Mesendoderm (in vitro differentiated cells): ENCODE results near the gene MAGEA9B. TPM values are rescaled to one million over a fixed set of nuclear protein-coding genes. Genes with fewer than 3 reads are reported as not detected.
"Not testable (repeated sequence)": the region's sequence is repeated elsewhere in the genome, so short reads cannot be mapped to it uniquely, and the experiment has no call there.

Experiments
- DNase-seq: peaks from one replicate; pipeline ENCODE4 v3.0.0; 2013
- H2AK5ac ChIP-seq: 2 replicates; pipeline ENCODE4 v1.6.1; 2013; ENCODE audit warnings: low read length, inconsistent platforms
- H2BK120ac ChIP-seq: 2 replicates; pipeline ENCODE4 v1.6.1; 2013; ENCODE audit warnings: low read depth, mild to moderate bottlenecking, low read length, moderate library complexity, mixed read lengths
- H2BK15ac ChIP-seq: replicated peaks from 2 replicates; pipeline ENCODE4 v1.6.1; 2013; ENCODE audit warnings: low read depth, mild to moderate bottlenecking, moderate library complexity
- H2BK5ac ChIP-seq: 2 replicates; pipeline ENCODE4 v1.6.1; 2013; ENCODE audit warnings: low read length, inconsistent platforms
- H3K18ac ChIP-seq: 2 replicates; pipeline ENCODE4 v1.6.1; 2013; ENCODE audit warnings: mild to moderate bottlenecking, low read length, mixed read lengths
- H3K23ac ChIP-seq: one replicate; pipeline ENCODE4 v1.6.1; 2013; ENCODE audit warnings: low read length
- H3K27ac ChIP-seq: 2 replicates; pipeline ENCODE4 v1.5.1; 2013; ENCODE audit warnings: low read depth, mild to moderate bottlenecking, inconsistent platforms, low read length, moderate library complexity
- H3K27me3 ChIP-seq: 2 replicates; pipeline ENCODE4 v1.6.1; 2013; ENCODE audit warnings: low read length, control low read depth, mild to moderate bottlenecking, inconsistent platforms; ENCODE audit not compliant: insufficient read depth, poor library complexity
- H3K36me3 ChIP-seq: 2 replicates; pipeline ENCODE4 v1.6.1; 2013; ENCODE audit warnings: low read length, inconsistent platforms; ENCODE audit not compliant: control insufficient read depth, insufficient read depth
- H3K4ac ChIP-seq: one replicate; pipeline ENCODE4 v1.6.1; 2013; ENCODE audit warnings: low read depth, mild to moderate bottlenecking, low read length, moderate library complexity
- H3K4me1 ChIP-seq: 2 replicates; pipeline ENCODE4 v1.6.1; 2013; ENCODE audit warnings: low read depth, low read length, inconsistent platforms; ENCODE audit not compliant: control insufficient read depth
- H3K4me2 ChIP-seq: 2 replicates; pipeline ENCODE4 v1.6.1; 2013; ENCODE audit warnings: low read length
- H3K4me3 ChIP-seq: 2 replicates; pipeline ENCODE4 v1.5.1; 2013; ENCODE audit warnings: mild to moderate bottlenecking, low read length
- H3K56ac ChIP-seq: one replicate; pipeline ENCODE4 v1.6.1; 2013; ENCODE audit warnings: low read length
- H3K79me1 ChIP-seq: 2 replicates; pipeline ENCODE4 v1.6.1; 2013; ENCODE audit warnings: low read length, inconsistent platforms
- H3K79me2 ChIP-seq: 2 replicates; pipeline ENCODE4 v1.6.1; 2013; ENCODE audit warnings: mild to moderate bottlenecking, low read length; ENCODE audit not compliant: control insufficient read depth, insufficient read depth
- H3K9ac ChIP-seq: 2 replicates; pipeline ENCODE4 v1.6.1; 2013; ENCODE audit warnings: low read length, inconsistent platforms
- H4K5ac ChIP-seq: one replicate; pipeline ENCODE4 v1.6.1; 2013; ENCODE audit warnings: low read length
- H4K8ac ChIP-seq: one replicate; pipeline ENCODE4 v1.6.1; 2013; ENCODE audit warnings: low read depth, mild to moderate bottlenecking, control low read depth, low read length, moderate library complexity
- WGBS: extraction: QIAGEN DNeasy Blood & Tissue Kit; methylation state at CpG from one replicate; pipeline ENCODE4 v1.1.7; 2013; ENCODE audit warnings: low lambda C conversion rate, missing lambda C conversion rate; ENCODE audit not compliant: insufficient coverage; ENCODE audit errors: extremely low coverage; 5-methylcytosine and 5-hydroxymethylcytosine counted together
- polyA plus RNA-seq, 2 experiments: library from polyadenylated mRNA; stranded (reverse); fragments of 200-250 nt; gene quantifications; one replicate each; pipeline ENCODE4 v1.2.3, GENCODE V29; 2013

MAGEA9B gene, protein sequence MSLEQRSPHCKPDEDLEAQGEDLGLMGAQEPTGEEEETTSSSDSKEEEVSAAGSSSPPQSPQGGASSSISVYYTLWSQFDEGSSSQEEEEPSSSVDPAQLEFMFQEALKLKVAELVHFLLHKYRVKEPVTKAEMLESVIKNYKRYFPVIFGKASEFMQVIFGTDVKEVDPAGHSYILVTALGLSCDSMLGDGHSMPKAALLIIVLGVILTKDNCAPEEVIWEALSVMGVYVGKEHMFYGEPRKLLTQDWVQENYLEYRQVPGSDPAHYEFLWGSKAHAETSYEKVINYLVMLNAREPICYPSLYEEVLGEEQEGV
- 0.17 TPM for polyA plus RNA-seq (2013, experiment 1 of 2)
- 0.29 TPM for polyA plus RNA-seq (2013, experiment 2 of 2)

DNA sequence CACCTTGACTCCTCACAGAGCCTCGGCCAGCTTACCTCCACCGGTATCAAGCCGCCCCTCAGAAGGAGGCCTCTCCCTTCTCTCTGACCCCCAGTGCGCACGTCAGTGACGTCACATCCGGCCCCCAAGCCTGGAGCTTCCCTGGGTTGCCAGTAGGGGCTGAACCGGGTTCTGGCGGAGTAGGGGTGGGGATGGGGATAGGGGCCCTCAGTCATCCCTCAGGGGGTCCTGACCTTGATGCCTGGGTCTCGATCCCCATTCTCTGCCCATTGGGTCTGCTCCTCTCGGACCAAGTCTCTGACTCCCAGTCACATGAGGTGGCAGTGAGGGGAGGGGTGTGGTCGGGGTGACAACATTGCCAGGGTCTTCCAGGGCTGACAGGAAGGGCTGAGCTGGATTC is at the start of gene MAGEA9B:
TSS of gene MAGEA9B (minus strand) at position 101 of the 400 bp plus-strand sequence. CDS start 4,280 bp downstream, outside the sequence.
- not testable (repeated sequence) for H3K79me2 ChIP-seq

DNA sequence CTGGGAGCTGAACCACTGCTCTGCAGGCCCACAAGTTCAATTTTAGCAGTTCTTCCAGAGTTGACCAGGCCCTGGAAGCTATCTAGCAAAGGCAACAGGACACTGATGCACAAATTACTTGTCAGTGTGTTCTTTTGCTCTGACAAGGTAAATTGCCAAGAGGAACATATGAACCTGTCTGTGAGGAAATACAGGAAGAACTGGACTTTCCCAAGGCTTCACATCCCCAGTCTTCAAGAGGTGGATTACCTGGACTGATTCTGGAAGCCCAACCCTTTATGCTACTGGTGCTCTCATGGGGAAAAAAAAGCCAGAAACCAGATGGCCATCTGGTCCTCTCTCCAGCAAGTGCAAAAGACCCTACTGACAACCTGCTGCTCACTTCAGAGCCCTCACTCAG is 46.3 kb upstream of the MAGEA9B start:
- Histone ChIP-seq H4K8ac (no peak overlapping the region), H3K56ac (no peak overlapping the region), H3K4me3 (no peak overlapping the region)

More for the DNA sequence above, at the start of gene MAGEA9B:
- not testable (repeated sequence) for H3K36me3 ChIP-seq, H3K56ac ChIP-seq, H3K4me3 ChIP-seq, H3K27ac ChIP-seq, H3K79me1 ChIP-seq, H3K18ac ChIP-seq, H4K8ac ChIP-seq, H3K9ac ChIP-seq, H3K23ac ChIP-seq, H3K27me3 ChIP-seq, H2BK15ac ChIP-seq, H2AK5ac ChIP-seq, H2BK120ac ChIP-seq, H4K5ac ChIP-seq, H3K4ac ChIP-seq, H2BK5ac ChIP-seq, H3K4me2 ChIP-seq, DNase-seq, H3K4me1 ChIP-seq
- WGBS: no CpG with 5 or more reads among the region's 12 CpGs

GRCh38 chrX:149631234-149632165 is 44.2 kb upstream of the MAGEA9B start, which contains the start of gene TMEM185A:
TMEM185A (minus strand) TSS chrX:149631792; CDS start chrX:149631580, 212 bp downstream.
- no peak within 1 kb of the TSS for H4K8ac ChIP-seq
- no peak within 1 kb of the TSS for H2BK5ac ChIP-seq
- DNase-seq: peak; percentile 74
- H3K27ac ChIP-seq: no peak within 1 kb of the TSS
- no peaks in the 10 kb centered on the region for H3K27me3 ChIP-seq
- no peak within 1 kb of the TSS for H2BK15ac ChIP-seq
- no peaks in the 10 kb centered on the region for H3K4me1 ChIP-seq
- WGBS: no CpG with 5 or more reads among the region's 102 CpGs
- H3K56ac ChIP-seq: peak within 1 kb of the TSS; percentile 88
- no peak within 1 kb of the TSS for H3K23ac ChIP-seq
- peaks cover 8% of the 10 kb centered on the region for H3K79me2 ChIP-seq
- H2AK5ac ChIP-seq: no peak within 1 kb of the TSS
- peak within 1 kb of the TSS; percentile 69 for H3K9ac ChIP-seq
- peak within 1 kb of the TSS; percentile 56 for H2BK120ac ChIP-seq
- H3K4me2 ChIP-seq: peak within 1 kb of the TSS; percentile 46
- H3K18ac ChIP-seq: peak within 1 kb of the TSS; percentile 65
- no peaks in the 10 kb centered on the region for H3K79me1 ChIP-seq
- peak within 1 kb of the TSS; percentile 57 for H3K4me3 ChIP-seq
- no peaks in the 10 kb centered on the region for H3K36me3 ChIP-seq
- H4K5ac ChIP-seq: no peak within 1 kb of the TSS
- H3K4ac ChIP-seq: no peak within 1 kb of the TSS

More for the DNA sequence above, 46.3 kb upstream of the MAGEA9B start:
- DNase-seq: no peak
- no peaks in the 10 kb centered on the region for H3K36me3 ChIP-seq
- no peak overlapping the region for H2BK5ac ChIP-seq
- H2BK15ac ChIP-seq: no peak overlapping the region
- H4K5ac ChIP-seq: no peak overlapping the region
- no peak overlapping the region for H3K4me2 ChIP-seq
- H3K4ac ChIP-seq: no peak overlapping the region
- no peaks in the 10 kb centered on the region for H3K4me1 ChIP-seq
- H3K9ac ChIP-seq: no peak overlapping the region
- H3K79me1 ChIP-seq: no peaks in the 10 kb centered on the region
- no peak overlapping the region for H3K23ac ChIP-seq
- H2BK120ac ChIP-seq: no peak overlapping the region
- H3K27me3 ChIP-seq: no peaks in the 10 kb centered on the region
- no peak overlapping the region for H2AK5ac ChIP-seq
- H3K27ac ChIP-seq: no peak overlapping the region
- H3K79me2 ChIP-seq: peaks cover 5% of the 10 kb centered on the region
- no peak overlapping the region for H3K18ac ChIP-seq

GRCh38 chrX:149630681-149631233 is 43.5 kb upstream of the MAGEA9B start:
- no peak overlapping the region for H2BK5ac ChIP-seq
- peaks cover 10% of the 10 kb centered on the region for H3K79me2 ChIP-seq
- DNase-seq: no peak
- H3K27me3 ChIP-seq: no peaks in the 10 kb centered on the region
- H3K36me3 ChIP-seq: no peaks in the 10 kb centered on the region
- H3K4me3 ChIP-seq: peak overlapping the region; percentile 57
- H3K4ac ChIP-seq: no peak overlapping the region
- H3K79me1 ChIP-seq: peaks cover 3% of the 10 kb centered on the region
- no peak overlapping the region for H2AK5ac ChIP-seq
- no peak overlapping the region for H3K23ac ChIP-seq
- no peak overlapping the region for H3K27ac ChIP-seq
- no CpG with 5 or more reads among the region's 16 CpGs for WGBS
- peak overlapping the region; percentile 58 for H3K56ac ChIP-seq
- no peak overlapping the region for H4K5ac ChIP-seq
- H3K4me1 ChIP-seq: no peaks in the 10 kb centered on the region
- H3K9ac ChIP-seq: peak overlapping the region; percentile 69
- no peak overlapping the region for H4K8ac ChIP-seq
- peak overlapping the region; percentile 65 for H3K18ac ChIP-seq
- peak overlapping the region; percentile 46 for H3K4me2 ChIP-seq
- H2BK120ac ChIP-seq: no peak overlapping the region
- no peak overlapping the region for H2BK15ac ChIP-seq

DNA sequence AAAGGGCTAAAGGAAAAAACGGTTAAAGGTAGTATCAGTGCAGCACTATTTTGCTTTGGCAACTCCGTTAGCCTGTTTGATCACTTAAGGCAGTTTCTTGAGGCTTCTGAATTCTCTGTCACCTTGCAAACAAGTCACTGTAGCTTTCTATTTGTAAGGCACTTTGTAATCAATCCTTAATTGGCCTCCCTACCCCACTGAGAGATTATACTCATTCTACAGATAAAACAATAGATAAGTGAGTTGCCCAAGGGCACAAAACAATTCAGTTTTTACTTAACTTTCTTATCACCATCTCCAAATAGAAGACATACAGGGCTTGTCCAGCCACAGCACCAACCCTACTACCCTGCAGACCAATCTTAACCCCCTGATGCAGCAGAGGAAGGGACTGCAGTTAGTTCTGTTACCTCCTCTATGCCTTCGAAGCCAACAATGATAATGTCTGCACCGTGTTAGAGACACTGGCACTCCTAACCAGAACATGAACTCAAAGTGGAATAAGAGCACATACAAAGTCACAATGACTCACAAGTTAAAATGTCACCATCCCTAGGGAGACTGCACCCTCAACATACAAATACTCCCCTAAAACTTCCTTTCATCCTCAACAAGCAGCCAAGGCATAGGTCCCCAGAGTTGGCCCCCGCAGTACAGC is 42.6 kb upstream of the MAGEA9B start:
- no peak overlapping the region for H2AK5ac ChIP-seq
- no peaks in the 10 kb centered on the region for H3K27me3 ChIP-seq
- H3K56ac ChIP-seq: no peak overlapping the region
- H2BK120ac ChIP-seq: no peak overlapping the region
- no peak overlapping the region for H3K4ac ChIP-seq
- no peak overlapping the region for H3K4me3 ChIP-seq
- H3K79me1 ChIP-seq: peaks cover 3% of the 10 kb centered on the region
- no peak overlapping the region for H3K4me2 ChIP-seq
- no peak overlapping the region for H4K8ac ChIP-seq
- no CpG with 5 or more reads among the region's 5 CpGs for WGBS
- H3K27ac ChIP-seq: no peak overlapping the region
- H3K4me1 ChIP-seq: no peaks in the 10 kb centered on the region
- H2BK5ac ChIP-seq: no peak overlapping the region
- H3K9ac ChIP-seq: no peak overlapping the region
- H4K5ac ChIP-seq: no peak overlapping the region
- DNase-seq: peak; percentile 55
- H3K18ac ChIP-seq: peak overlapping the region; percentile 31
- no peak overlapping the region for H2BK15ac ChIP-seq
- no peaks in the 10 kb centered on the region for H3K36me3 ChIP-seq
- no peak overlapping the region for H3K23ac ChIP-seq
- peaks cover 10% of the 10 kb centered on the region for H3K79me2 ChIP-seq
